ENCODE results near the gene UCKL1.

The UCKL1 gene

DNA sequence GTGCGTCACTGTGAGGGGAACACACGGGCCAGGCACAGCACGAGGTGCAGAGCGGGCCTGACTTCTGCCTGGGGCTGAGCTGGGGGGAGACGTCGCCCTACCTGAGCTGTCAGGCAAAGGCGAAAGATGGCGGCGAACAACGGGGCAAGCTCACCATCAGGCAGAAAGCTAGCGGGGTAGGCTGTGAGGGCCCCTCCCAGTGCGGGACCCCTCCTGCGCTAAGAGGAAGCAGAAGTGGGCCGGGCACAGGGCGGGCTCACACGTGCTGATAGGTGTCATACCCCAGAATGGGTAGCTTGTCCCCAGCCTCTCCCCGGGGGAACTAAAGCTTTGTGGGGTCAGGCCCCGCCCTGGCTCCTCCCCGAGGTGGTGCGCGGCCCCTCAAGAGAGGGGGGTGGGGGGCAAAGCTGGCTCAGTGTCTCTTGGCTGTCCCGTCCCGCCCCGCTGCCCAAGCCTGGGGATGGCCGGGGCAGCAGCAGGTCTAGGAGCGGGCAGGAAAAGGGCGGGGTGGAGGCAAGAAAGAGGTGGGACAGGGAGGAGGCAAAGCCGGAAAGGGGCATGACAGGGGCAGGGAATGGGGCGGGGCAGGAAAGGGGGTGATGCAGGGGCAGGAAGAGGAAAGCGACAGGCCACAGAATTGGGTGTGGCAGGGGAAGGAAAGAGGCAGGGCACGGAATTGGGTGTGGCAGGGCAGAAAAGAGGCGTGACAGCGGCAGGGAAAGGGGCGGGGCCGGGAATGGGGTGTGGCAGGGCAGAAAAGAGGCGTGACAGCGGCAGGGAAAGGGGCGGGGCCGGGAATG is 14.7 kb downstream of the UCKL1 start:
- no peak overlapping the region for H3K4me2 ChIP-seq
- TF ChIP-seq, protein P1, sequence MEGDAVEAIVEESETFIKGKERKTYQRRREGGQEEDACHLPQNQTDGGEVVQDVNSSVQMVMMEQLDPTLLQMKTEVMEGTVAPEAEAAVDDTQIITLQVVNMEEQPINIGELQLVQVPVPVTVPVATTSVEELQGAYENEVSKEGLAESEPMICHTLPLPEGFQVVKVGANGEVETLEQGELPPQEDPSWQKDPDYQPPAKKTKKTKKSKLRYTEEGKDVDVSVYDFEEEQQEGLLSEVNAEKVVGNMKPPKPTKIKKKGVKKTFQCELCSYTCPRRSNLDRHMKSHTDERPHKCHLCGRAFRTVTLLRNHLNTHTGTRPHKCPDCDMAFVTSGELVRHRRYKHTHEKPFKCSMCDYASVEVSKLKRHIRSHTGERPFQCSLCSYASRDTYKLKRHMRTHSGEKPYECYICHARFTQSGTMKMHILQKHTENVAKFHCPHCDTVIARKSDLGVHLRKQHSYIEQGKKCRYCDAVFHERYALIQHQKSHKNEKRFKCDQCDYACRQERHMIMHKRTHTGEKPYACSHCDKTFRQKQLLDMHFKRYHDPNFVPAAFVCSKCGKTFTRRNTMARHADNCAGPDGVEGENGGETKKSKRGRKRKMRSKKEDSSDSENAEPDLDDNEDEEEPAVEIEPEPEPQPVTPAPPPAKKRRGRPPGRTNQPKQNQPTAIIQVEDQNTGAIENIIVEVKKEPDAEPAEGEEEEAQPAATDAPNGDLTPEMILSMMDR (conservative IDR thresholded peaks at IDR 0.05; ENCODE audit: low read depth, low read length), result no peak
- no peak overlapping the region for H3K9ac ChIP-seq
- no peak overlapping the region for H3K4me3 ChIP-seq (IDR thresholded peaks at IDR 0.05; ENCODE audit: insufficient read depth, low read depth, low read length)
- no peak overlapping the region for H3K27ac ChIP-seq
- peaks cover 4% of the 10 kb centered on the region; the same call in 1 of the 2 replicates for H3K79me2 ChIP-seq (ENCODE audit: insufficient read depth, low read depth)
- H4K20me1 ChIP-seq (ENCODE audit: insufficient read depth), result no peaks in the 10 kb centered on the region
- H3K4me1 ChIP-seq (ENCODE audit: low read depth, poor library complexity, severe bottlenecking), result no peaks in the 10 kb centered on the region
- no peak overlapping the region for H2AFZ ChIP-seq (ENCODE audit: low read depth)
- no peaks in the 10 kb centered on the region for H3K27me3 ChIP-seq (ENCODE audit: insufficient read depth, low read depth)
- H3K36me3 ChIP-seq (ENCODE audit: insufficient read depth), result no peaks in the 10 kb centered on the region

DNA sequence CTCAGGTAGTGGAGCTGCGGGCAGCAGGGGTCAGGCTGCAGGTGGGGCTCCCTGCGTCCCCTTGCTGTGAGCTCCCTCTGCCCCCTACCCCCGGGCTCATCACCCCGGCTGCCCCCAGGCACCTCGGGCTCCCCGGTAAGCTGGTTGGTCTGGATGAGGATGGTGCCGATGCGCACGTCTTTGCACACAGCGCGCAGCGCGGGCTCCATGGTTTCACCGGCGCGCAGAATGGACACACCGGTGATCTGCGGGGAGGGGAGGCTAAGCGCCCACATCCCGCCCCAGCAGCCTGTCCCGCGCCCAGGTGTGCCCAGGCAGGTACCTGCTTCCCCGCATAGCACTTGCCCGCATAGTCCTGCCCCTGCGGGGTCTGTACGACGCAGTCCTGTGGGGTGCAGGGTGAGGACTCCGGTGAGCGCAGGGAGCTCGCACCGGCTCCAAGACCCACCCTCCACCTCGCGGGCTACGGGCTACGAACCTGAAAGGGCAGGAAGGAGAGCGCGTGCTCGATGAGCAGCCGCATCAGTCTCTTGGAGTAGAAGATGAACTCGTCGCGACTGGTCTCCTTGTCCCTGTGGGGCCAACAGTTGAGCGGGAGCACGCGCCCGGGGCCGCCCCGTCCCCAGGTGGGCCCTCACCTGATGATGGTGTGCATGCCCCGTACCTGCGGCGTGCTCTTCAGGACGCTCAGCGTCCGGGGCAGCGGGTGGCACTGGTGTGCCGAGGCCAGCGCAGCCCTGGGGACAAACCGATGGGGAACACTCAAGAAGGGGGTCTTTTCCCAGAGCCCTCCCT is 15.5 kb downstream of the UCKL1 start:
- Histone ChIP-seq H3K4me1 (ENCODE audit: low read depth, poor library complexity, severe bottlenecking) (no peaks in the 10 kb centered on the region), H3K36me3 (ENCODE audit: insufficient read depth) (no peaks in the 10 kb centered on the region; the same call in 1 of the 2 replicates), H4K20me1 (ENCODE audit: insufficient read depth) (no peaks in the 10 kb centered on the region), H3K27ac (no peak overlapping the region), H3K79me2 (ENCODE audit: insufficient read depth, low read depth) (no peaks in the 10 kb centered on the region), H3K9ac (no peak overlapping the region), H3K4me2 (no peak overlapping the region), H2AFZ (ENCODE audit: low read depth) (no peak overlapping the region), H3K27me3 (ENCODE audit: insufficient read depth, low read depth) (no peaks in the 10 kb centered on the region), H3K4me3 (IDR thresholded peaks at IDR 0.05; ENCODE audit: insufficient read depth, low read depth, low read length) (no peak overlapping the region)
- TF ChIP-seq, protein P1 (conservative IDR thresholded peaks at IDR 0.05; ENCODE audit: low read depth, low read length), result no peak

GRCh38 chr20:63940071-63940471 is 16.1 kb downstream of the UCKL1 start:
- H3K4me2 ChIP-seq, result no peak overlapping the region
- TF ChIP-seq, protein P1 (conservative IDR thresholded peaks at IDR 0.05; ENCODE audit: low read depth, low read length), result no peak
- H3K4me1 ChIP-seq (ENCODE audit: low read depth, poor library complexity, severe bottlenecking), result no peaks in the 10 kb centered on the region
- H4K20me1 ChIP-seq (ENCODE audit: insufficient read depth), result no peaks in the 10 kb centered on the region
- no peaks in the 10 kb centered on the region for H3K79me2 ChIP-seq (ENCODE audit: insufficient read depth, low read depth)
- no peak overlapping the region for H3K4me3 ChIP-seq (IDR thresholded peaks at IDR 0.05; ENCODE audit: insufficient read depth, low read depth, low read length)
- no peak overlapping the region for H3K9ac ChIP-seq
- no peak overlapping the region for H2AFZ ChIP-seq (ENCODE audit: low read depth)
- no peaks in the 10 kb centered on the region for H3K27me3 ChIP-seq (ENCODE audit: insufficient read depth, low read depth)
- no peak overlapping the region for H3K27ac ChIP-seq
- H3K36me3 ChIP-seq (ENCODE audit: insufficient read depth), result no peaks in the 10 kb centered on the region; the same call in 1 of the 2 replicates

GRCh38 chr20:63939061-63939935 is 16.9 kb downstream of the UCKL1 start:
- H3K4me2 ChIP-seq, result no peak overlapping the region
- no peaks in the 10 kb centered on the region; the same call in 1 of the 2 replicates for H3K36me3 ChIP-seq (ENCODE audit: insufficient read depth)
- no peaks in the 10 kb centered on the region for H3K79me2 ChIP-seq (ENCODE audit: insufficient read depth, low read depth)
- TF ChIP-seq, protein P1 (conservative IDR thresholded peaks at IDR 0.05; ENCODE audit: low read depth, low read length), result no peak
- no peak overlapping the region for H3K9ac ChIP-seq
- no peaks in the 10 kb centered on the region for H4K20me1 ChIP-seq (ENCODE audit: insufficient read depth)
- no peak overlapping the region for H3K27ac ChIP-seq
- no peaks in the 10 kb centered on the region for H3K27me3 ChIP-seq (ENCODE audit: insufficient read depth, low read depth)
- no peak overlapping the region for H2AFZ ChIP-seq (ENCODE audit: low read depth)
- no peaks in the 10 kb centered on the region for H3K4me1 ChIP-seq (ENCODE audit: low read depth, poor library complexity, severe bottlenecking)
- H3K4me3 ChIP-seq (IDR thresholded peaks at IDR 0.05; ENCODE audit: insufficient read depth, low read depth, low read length), result no peak overlapping the region
